Esophagus squamous epithelium (tissue), 5 donors: Measurements from ENCODE around the gene POC5. TPM values are rescaled to one million over a fixed set of nuclear protein-coding genes. Genes with fewer than 3 reads are reported as not detected.

Experiments used
- DNase-seq: peaks from one replicate; lab custom pipeline; 2025; lab: John Stamatoyannopoulos, UW
- H3K27ac ChIP-seq, 4 donors: fragments of 200-600 bp; sonication (generic); one replicate each; pipeline ENCODE4 v1.5.1; 2016 to 2019; ENCODE audit warnings: mild to moderate bottlenecking in 1 of 4
- H3K27me3 ChIP-seq, 4 donors: fragments of 200-600 bp; sonication (generic); 1 replicate in 3 of 4; 2 replicates in 1 of 4; pipeline versions ENCODE4 v1.5.1 to v1.6.0; 2017 to 2021; ENCODE audit warnings: antibody characterized with exemption in 1 of 4
- H3K36me3 ChIP-seq, 3 donors: fragments of 200-600 bp; sonication (generic); one replicate each; pipeline ENCODE4 v1.5.1; 2016 to 2019
- H3K4me1 ChIP-seq, 3 donors: fragments of 200-600 bp; sonication (generic); one replicate each; pipeline ENCODE4 v1.5.1; 2017 to 2019
- H3K4me3 ChIP-seq, 4 donors: fragments of 200-600 bp; sonication (generic); 1 replicate in 3 of 4; 2 replicates in 1 of 4; pipeline ENCODE4 v1.5.1; 2016 to 2019; ENCODE audit warnings: mild to moderate bottlenecking in 2 of 4, moderate library complexity in 1 of 4
- H3K9me3 ChIP-seq, 3 donors: fragments of 200-600 bp; sonication (generic); one replicate each; pipeline ENCODE4 v1.5.1; 2016 to 2019
- POLR2A ChIP-seq, 4 donors: fragments of 450-650 bp; IDR thresholded peaks; one replicate each; pipeline ENCODE4 v1.6.1; 2017; ENCODE audit warnings: antibody characterized with exemption in 4 of 4, mild to moderate bottlenecking in 4 of 4, moderate library complexity in 3 of 4
- WGBS, 2 donors: methylation state at CpG; one replicate each; pipeline ENCODE4 v1.1.5; 2018; 5-methylcytosine and 5-hydroxymethylcytosine counted together
- intact Hi-C: fragments of 100-400 bp; cut with DNase I; formaldehyde crosslinking; loops from one replicate; pipeline ENCODE4 v1.15.0; 2022
- total RNA-seq, 4 donors: library from RNA; depleted of rRNA; stranded (reverse); fragments of >200 nt; gene quantifications; one replicate each; pipeline ENCODE4 v1.1.0, GENCODE V29; 2016
- TF ChIP-seq, protein P1 (sequence below), 6 experiments: fragments of 450-650 bp in 4 of 6; fragments of 200-600 bp in 2 of 6; sonication (generic) in 2 of 6; IDR thresholded peaks; one replicate each; pipeline ENCODE4 v1.5.1; 2016 to 2019; ENCODE audit warnings: antibody characterized with exemption in 6 of 6, mild to moderate bottlenecking in 4 of 6, moderate library complexity in 4 of 6
- donor health status: DM: yes; HTN: yes; CAD: no.

Gene POC5
- total RNA-seq, 4 donors from 2014 or later, result 1.9 to 16.9 (median 9.3) TPM

DNA sequence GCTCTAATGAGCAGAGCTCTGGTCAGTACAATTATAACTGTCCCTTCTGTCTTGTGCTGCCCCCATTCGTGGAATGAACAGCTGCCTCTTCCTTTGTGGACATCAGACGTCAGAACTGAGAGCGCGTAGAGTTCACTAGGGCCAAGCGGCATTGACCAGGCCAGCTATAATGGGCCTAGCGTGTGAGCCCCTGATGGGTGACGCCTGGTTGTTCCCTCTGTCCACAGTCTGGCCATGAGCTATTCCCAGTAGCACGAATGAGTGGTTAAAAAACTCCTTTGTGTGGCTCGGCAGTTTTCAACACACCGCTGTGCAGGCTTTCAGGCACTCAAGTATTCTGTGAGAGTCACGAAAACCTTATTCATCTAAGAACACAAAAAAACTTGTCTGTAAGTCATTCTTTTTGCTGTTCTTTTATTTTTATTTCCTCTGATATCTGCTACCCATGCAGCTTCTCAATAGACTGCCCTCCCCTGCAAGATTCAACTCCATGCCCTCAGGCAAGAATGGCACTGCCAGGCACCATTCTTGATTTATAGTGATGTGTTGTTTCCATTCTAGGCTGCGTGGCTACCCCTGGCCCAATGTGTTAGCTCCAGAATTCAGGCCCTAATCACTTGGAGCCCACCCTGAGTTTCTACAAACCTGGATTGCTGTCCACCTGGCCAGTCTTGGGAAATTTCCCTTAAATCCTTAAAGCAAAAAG is 53.5 kb downstream of the POC5 start:
- no peaks in the 10 kb centered on the region for H3K36me3 ChIP-seq
- no peaks in the 10 kb centered on the region for H3K9me3 ChIP-seq
- H3K4me1 ChIP-seq, result peaks cover 0 to 8% (median 0%) of the 10 kb centered on the region in 3 donors
- DNase-seq, result no peak
- no peak overlapping the region for H3K4me3 ChIP-seq
- WGBS, 2 donors, result 72 to 81% methylated on average over 7 to 12 of the region's 12 CpGs
- intact Hi-C loops, result no loop called here
- H3K27me3 ChIP-seq, result no peaks in the 10 kb centered on the region
- TF ChIP-seq, protein P1, sequence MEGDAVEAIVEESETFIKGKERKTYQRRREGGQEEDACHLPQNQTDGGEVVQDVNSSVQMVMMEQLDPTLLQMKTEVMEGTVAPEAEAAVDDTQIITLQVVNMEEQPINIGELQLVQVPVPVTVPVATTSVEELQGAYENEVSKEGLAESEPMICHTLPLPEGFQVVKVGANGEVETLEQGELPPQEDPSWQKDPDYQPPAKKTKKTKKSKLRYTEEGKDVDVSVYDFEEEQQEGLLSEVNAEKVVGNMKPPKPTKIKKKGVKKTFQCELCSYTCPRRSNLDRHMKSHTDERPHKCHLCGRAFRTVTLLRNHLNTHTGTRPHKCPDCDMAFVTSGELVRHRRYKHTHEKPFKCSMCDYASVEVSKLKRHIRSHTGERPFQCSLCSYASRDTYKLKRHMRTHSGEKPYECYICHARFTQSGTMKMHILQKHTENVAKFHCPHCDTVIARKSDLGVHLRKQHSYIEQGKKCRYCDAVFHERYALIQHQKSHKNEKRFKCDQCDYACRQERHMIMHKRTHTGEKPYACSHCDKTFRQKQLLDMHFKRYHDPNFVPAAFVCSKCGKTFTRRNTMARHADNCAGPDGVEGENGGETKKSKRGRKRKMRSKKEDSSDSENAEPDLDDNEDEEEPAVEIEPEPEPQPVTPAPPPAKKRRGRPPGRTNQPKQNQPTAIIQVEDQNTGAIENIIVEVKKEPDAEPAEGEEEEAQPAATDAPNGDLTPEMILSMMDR (IDR thresholded peaks at IDR 0.05), result no peak
- H3K27ac ChIP-seq, result no peak overlapping the region

DNA sequence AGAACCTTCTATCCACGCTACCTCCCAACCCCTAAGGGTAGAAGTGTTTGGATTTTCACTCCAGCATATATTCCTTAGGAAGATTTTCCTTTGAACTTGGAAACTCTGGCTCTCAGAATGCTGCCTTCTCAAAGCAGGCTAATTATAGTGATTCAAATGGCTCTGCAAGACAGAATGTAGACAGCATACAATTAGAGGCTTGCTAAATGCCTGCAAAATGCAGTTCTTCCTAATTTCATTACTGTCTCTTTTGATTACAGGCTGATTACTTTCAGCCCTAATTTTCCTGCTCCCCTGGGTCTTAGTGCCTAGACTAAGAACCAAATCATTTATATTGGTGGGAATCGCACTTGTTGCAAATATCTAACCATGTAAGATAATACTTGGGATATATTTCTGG is 55.2 kb downstream of the POC5 start:
- no peaks in the 10 kb centered on the region for H3K36me3 ChIP-seq
- no peak for DNase-seq
- intact Hi-C loops, result no loop called here
- TF ChIP-seq, protein P1 (IDR thresholded peaks at IDR 0.05), result no peak
- TF ChIP-seq POLR2A (IDR thresholded peaks at IDR 0.05), result no peak
- H3K27ac ChIP-seq, result no peak overlapping the region
- no peaks in the 10 kb centered on the region for H3K27me3 ChIP-seq
- H3K4me3 ChIP-seq, result no peak overlapping the region
- no peaks in the 10 kb centered on the region for H3K9me3 ChIP-seq
- WGBS, 2 donors, result 82 to 88% methylated on average over 2 of the region's 2 CpGs
- H3K4me1 ChIP-seq, result peaks cover 0 to 3% (median 0%) of the 10 kb centered on the region in 3 donors

DNA sequence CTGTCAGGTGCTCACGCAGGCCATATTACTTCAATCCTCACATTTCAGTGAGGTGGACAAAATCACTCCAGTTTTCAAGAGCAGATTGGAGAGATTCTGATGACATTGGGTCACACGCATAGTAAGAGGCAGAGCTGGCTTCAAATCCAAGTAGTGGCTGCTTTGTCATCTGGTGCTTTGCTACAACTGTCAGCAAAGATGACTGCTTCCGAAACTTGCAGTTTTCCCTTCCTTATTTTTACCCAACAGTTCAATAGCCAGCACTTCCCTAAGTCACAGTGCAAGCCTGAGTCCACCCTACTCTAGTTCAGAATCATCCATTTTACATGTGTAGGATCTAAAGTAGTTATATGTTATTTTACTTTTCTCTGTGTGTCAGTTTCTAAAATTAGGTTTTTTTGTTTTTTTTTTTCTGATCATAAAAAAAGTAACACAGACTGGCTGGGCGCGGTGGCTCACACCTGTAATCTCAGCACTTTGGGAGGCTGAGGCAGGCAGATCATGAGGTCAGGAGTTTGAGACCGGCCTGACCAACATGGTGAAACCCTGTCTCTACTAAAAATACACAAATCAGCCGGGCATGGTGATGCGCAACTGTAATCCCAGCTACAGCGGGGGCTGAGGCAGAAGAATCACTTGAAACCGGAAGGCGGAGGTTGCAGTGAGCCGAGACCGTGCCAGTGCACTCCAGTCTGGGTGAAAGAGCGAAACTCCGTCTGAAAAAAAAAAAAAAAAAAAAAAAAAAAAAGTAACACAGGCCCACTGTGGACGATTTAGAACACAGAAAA is 56.4 kb downstream of the POC5 start:
- no peak for DNase-seq
- no peak overlapping the region for H3K4me3 ChIP-seq
- intact Hi-C loops, result no loop called here
- no peaks in the 10 kb centered on the region for H3K27me3 ChIP-seq
- WGBS, 2 donors, result 82 to 89% methylated on average over 16 of the region's 16 CpGs
- no peaks in the 10 kb centered on the region for H3K9me3 ChIP-seq
- no peaks in the 10 kb centered on the region for H3K36me3 ChIP-seq
- TF ChIP-seq, protein P1 (IDR thresholded peaks at IDR 0.05), result no peak
- TF ChIP-seq POLR2A (IDR thresholded peaks at IDR 0.05), result no peak
- H3K4me1 ChIP-seq, result peaks cover 0 to 15% (median 0%) of the 10 kb centered on the region in 3 donors
- no peak overlapping the region for H3K27ac ChIP-seq

DNA sequence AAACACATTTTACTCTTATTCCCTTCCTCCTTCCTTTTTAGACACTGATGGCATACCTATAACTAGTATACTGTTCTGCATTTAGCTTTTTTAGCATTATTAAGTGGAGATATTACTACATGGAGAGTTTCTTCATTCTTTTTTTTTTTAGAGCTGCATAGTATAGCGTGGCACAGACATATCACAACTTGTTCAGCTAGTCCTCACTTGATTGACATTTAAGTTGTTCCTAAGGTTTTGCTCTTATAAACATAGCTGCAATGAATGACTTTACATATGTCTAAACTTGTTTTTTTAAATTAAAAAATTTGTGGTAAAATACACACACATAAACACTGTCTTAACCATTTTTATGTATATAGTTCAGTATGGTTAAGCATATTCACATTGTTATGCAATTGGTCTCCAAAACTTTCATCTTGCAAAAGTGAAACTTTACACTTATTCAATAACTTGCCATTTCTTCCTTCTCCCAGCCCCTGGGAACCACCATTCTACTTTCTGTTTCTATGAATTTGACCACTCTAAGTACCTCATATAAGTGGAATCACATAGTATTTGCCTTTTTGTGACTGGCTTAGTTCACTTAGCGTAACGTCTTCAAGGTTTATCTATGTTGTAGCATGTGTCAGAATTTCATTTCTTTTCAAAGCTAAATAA is 57.3 kb downstream of the POC5 start:
- WGBS, 2 donors, result 68 to 74% methylated on average over 3 of the region's 3 CpGs
- H3K27ac ChIP-seq, result no peak overlapping the region
- H3K4me3 ChIP-seq, result no peak overlapping the region
- intact Hi-C loops, result no loop called here
- TF ChIP-seq POLR2A (IDR thresholded peaks at IDR 0.05), result no peak
- TF ChIP-seq, protein P1 (IDR thresholded peaks at IDR 0.05), result no peak
- H3K9me3 ChIP-seq, result no peaks in the 10 kb centered on the region
- H3K36me3 ChIP-seq, result no peaks in the 10 kb centered on the region
- DNase-seq, result no peak
- H3K4me1 ChIP-seq, result peaks cover 0 to 16% (median 0%) of the 10 kb centered on the region in 3 donors
- no peaks in the 10 kb centered on the region for H3K27me3 ChIP-seq
